GM18868 (cell line): Measurements from ENCODE around the gene ARHGEF7.
"Not testable (repeated sequence)": the region's sequence is repeated elsewhere in the genome, so short reads cannot be mapped to it uniquely, and the experiment has no call there.

Experiments
- ATAC-seq: cut with Tn5 transposase; IDR thresholded peaks from one replicate; pipeline ENCODE4 v1.9.1; 2021; ENCODE audit warnings: mild to moderate bottlenecking, moderate library complexity; ENCODE audit not compliant: unreplicated experiment

Gene ARHGEF7

DNA sequence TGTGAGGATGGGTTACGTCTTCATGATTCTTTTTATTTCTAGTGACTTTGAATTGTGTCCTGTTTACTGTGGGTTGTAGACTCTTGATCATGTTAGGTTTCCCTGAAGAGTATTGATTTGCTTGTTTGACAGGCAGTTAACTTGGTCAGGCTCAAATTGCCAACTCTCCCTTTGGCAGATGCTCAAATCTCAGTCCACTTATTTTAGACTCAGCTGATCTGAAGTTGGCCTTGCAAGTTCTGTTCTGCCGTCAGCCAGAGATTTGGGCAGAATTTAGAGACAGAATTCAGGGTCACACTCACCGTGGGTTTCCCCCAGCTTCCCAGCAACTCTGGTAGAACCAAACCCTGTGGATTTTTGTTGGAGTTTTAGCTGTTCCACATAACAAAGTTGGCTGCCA is 133.7 kb downstream of the ARHGEF7 start:
- no peak for ATAC-seq

DNA sequence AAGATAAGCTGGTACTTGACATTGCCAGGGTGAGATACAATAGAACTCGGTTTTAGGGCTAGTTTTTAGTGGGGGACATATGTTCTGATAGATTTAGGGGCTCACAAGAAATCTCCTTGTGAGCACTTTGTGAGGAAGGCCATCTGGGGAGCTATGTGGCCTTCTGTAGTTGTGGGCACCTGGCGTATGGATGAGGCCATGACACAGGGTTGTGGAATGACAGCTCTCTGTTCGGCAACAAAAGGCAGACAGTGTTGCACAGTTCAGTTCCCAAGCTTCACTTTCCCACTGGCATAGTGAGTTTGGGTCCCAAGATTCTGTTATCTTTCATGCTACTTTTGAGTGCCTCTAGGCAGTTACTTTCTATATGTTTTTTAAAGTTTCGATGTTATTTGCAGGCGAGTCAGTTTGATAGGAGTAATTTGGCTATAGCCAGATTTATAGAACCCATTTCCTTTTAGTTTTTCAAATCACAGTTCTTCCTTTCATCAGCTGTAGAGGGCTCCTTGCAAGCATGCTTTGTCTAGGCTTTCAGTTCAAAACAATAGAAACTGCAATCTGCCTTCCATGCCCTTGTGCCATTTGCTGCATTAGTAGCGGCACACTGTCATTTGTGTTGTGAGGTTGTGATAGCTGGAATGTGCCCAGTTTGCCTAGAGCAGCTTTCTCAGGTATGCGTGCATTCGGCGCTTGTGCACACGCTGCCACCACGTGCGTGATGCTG is 134.7 kb downstream of the ARHGEF7 start:
- ATAC-seq, result no peak

DNA sequence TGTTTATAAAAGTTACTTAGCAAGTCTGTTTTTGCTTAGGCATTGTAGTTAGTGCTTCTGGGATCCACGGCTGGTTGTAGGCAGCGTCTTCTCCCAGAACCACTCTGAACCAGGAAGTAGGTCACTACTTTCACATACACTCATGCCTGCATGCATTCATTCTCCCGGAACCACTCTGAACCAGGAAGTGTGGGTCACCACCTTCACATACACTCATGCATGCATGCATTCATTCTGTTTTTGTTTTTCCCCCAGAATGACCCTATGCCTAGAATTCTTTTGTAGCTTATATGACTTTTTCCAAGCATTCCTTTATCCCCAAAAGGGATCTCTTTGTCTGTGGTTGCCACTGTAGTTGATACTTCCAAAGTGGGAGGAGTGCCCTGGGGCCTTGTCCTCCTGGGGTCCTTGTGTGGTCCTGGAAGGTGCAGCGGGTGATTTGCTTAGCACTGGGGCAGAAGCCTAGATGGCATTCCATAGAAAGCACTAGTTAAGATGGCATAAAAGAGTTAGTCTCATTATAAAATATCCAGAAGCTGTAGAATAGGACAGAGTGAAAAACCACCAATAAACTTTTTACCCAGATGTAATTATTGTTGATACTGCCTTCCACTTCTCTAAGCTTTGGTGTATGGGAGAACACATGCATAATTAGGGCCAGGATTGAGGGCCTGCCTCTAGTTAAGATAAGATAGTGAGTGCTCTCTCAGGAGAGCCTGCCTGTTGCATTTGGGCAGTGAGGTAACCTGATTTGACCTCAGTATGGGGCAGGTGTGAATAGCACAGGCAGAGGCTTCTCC is 136.7 kb downstream of the ARHGEF7 start:
- ATAC-seq, result no peak

DNA sequence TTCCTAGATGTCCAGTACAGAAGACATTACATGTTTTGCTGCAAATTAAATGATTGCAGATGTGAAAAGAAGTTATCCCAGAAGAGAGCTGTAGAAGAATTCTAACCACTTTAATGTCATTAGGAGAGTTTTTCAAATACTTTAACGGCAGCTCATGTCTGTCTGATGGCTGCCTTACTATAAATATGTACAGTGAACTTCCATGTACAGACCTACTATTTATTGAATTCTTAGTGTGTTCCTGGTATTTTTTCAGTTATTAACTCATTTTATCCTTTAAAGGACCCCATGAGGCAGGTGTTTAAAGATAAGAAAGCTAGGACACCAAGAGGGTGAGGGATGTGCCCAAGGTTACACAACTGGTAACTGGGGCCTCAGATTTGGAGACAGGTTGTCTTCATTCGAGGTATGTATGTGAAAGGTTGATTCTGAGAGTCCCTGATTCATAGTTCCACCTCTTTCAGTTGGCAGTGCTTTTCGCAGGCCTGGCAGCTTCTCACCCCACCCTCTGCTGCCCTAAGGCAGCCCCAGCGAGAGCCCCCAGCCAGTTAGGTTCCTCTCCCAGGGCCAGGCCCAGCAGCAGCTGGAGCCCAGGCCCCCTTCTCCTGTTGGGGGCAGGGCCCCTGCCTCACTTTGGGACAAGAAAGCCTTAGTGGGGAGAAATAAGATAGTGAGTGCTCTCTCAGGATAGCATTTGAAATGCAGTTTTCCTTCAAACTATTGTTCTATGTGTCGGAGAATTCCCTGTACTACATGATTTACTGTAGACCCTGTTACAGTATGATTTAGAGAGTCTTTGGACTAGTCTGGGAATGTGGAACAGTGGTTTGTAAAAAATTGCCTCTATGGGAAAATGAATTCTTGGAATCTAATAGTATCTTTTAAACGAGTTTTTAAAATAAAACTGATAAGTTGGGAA is 137.6 kb downstream of the ARHGEF7 start:
- ATAC-seq, result no peak

DNA sequence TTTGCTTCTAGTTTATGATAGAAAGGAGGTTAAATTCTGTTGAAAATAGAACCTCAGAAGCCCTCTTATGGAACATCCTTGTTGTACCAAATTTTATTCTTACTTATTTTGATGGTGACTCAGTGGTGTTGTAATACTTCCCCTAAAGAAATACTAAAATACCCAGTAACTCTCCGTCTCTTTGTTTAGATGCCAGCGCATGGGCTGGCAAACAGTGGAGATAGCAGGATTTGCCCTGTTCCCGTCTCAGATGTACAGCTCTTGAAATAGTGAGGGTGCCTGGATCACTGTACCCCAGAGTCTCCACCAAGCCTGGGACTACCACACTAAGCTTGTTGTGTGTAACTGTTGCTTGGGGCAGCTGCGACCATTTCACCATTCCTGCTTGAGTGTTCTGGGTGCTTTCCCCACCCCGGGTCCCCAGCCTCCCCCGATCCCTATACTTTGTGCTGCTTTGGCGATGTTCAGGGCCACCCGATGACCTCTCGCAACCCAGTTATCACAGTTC is 138.3 kb downstream of the ARHGEF7 start:
- ATAC-seq, result no peak

DNA sequence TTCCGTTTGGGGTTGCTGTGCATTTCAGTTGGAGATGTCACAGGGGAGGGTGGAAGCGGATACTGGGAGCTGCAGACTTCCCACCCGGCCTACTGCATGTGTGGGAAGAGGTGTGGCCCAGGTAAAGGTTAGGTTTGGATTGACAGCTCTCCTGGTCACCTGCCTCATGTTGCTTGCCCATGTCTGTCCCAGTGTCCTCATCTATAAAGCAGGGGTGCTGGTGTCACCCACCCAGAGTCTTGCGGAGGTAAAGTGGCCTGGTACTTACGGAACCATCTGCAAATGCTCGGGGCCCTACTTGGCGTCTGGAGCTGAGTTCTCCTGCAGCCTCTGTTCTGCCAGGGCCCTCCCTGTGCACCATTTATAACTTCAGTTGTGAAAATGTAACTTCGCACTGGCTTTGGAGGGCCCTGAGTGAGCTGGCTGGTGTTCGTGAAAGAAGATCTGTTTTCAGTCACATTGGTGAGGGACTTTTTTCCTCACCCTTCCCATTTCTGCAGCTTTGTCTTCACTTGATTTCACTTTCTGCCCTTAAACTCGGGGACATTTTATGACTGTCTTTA is 140.2 kb downstream of the ARHGEF7 start:
- no peak for ATAC-seq

DNA sequence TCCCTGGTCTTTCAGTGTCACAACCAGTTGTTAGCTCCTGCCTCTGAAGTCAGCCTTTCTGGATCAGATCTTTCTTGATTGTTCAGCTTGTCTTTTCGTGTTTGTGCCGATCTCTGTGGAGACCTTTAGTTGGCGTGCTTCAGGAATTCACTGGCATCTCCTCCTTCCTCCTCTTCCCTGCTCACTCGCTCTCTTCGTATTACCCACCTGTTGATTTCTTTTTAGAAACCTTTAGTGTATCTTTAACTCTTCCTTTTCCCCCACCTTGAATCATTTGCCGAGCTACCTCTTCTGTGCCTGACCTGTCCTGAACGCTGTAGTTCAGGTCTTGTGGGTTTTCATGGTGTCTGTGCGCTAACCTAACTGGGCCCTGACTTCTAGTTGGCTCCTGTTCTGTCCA is 141.3 kb downstream of the ARHGEF7 start:
- no peak for ATAC-seq

DNA sequence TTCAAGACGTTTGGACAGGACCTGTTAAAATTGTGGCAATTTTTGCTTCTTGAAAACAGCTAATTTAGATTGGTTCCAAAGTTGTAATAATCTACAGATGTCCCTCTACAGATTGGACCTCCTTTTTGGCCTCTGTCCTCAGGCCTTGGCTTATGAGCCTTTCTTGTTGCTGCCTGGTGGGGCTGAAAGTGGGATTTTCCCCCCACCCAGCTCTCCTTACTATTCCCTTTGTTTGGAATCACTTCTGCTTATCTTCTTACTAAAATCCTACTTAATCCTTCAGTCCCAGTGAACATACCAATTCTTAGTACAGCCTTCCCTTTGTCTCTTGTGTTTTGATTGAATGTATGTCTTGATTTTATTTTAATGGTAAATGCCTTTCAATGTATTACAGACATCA is 141.8 kb downstream of the ARHGEF7 start:
- no peak for ATAC-seq

DNA sequence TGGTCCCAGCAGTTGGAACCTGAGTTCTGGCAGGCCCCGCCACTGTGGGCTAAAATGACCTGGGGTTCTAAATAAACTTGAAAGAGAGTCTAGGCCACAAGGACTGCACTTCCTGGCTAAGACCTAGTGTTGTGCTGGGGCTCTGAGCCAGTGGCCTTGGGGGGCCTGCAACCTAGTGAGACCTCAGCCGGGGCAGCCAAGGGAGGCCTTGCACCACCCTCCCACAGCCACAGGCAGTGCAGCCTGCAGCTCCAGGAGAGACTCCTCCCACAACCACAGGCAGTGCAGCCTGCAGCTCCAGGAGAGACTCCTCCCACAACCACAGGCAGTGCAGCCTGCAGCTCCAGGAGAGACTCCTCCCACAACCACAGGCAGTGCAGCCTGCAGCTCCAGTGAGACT is 142.8 kb downstream of the ARHGEF7 start:
- not testable (repeated sequence) for ATAC-seq

DNA sequence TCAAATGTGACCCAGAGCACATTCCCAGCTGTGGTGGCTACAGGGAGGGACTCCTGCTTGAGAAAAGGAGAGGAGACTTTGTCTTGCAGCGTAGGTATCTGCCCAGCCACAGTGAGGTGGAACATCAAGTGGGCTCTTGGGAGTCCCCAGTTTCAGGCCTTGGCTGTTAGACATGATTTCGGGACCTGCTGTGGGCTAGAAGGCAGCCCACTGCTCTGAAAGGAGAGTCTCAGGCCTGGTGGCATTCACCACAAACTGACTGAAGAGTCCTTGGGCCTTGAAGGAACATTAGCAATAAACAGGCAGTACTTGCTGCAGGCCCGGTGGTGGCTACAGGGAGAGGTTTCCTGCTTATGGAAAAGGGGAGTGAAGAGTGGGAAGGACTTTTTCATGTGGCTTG is 143.5 kb downstream of the ARHGEF7 start:
- ATAC-seq, result no peak

DNA sequence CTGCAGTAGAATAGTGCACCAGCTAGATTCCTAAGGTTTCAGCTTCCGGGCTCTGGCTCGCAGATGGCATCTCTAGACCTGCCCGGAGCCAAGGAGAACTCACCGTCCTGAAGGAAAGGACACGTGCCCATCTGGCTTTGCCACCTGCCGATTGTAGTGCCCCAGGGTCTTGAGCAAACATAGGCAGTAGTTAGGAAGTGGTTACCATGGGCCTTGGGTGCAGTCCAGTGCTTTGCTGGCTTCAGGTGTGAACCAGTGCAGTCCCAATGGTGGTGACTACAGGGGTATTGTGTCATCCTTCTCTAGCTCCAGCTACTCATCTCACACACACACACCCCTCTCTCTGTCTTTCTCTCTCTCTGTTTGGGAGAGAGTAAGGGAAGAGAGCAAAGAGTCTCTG is 143.9 kb downstream of the ARHGEF7 start:
- ATAC-seq, result no peak

DNA sequence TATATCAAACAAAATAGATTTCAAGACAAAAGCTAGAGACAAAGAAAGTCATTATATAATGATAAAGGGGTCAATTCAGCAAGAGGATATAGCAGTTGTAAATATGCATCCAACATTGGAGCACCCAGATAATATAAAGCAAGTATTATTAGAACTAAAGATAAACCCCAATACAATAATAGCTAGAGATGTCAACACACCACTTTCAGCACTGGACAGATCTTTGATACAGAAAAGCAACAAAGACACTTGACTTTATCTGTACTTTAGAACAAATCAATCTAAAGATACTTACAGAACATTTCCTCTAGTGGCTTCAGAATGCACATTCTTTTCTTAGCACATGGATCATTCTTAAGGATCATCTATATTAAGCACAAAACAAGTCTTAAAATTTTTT is 146.2 kb downstream of the ARHGEF7 start:
- no peak for ATAC-seq

DNA sequence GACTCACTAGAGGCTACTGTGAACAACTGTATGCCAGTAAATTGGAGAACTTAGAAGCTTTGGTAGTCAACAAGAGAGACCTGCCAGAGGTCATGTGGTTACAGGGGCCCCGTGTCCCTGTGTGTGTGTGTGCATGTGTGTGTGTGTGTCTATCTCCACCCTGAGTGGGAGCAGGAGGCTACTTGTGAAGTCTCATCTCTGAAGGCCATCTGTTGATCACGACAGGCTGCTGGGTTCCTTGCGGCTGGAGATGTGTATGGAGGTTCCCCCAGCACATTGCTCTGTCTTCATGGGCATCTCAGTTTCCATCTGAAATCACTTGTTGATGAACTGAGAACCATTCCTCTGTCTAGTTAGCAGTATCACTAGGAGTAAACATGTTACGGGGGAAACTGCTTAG is 147.2 kb downstream of the ARHGEF7 start:
- ATAC-seq, result no peak

DNA sequence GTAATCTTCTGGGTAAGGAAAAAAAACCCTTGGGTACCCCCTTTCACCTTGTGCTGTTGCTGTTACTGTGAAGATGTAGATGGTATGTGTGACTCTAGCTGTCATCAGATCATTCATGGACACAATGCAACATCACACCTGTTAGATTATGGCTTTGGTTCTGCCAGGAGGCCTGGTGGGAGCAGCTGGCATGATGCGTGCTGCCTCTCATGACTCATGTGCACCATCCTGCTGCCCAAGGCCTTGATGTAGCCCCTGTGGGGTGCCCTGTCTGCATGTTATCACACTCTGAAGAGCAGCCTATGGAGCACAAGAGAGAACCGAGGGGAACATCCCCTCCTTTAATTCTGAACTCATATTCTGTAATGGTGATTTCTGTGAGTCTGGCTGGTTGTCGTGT is 147.6 kb downstream of the ARHGEF7 start:
- ATAC-seq, result no peak

DNA sequence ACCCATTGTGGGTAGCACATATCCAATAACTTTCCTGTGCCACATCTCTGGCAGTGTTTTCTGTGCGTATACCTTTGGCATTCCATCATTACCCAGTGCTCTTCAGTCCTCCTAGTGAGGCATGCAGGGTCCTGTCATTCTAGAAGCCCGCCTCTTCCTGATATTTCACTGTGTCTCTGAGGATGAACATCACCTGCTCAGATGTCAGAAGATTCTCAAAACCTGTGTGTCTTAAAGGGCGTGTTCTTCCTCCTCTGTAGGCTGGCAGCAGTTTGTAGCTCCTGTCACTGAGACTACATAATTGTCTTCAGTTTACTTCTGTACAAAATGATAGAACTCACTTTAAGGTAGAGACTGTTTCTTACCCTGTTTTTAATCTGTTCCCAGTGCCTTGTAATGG is 148.5 kb downstream of the ARHGEF7 start:
- ATAC-seq, result no peak

DNA sequence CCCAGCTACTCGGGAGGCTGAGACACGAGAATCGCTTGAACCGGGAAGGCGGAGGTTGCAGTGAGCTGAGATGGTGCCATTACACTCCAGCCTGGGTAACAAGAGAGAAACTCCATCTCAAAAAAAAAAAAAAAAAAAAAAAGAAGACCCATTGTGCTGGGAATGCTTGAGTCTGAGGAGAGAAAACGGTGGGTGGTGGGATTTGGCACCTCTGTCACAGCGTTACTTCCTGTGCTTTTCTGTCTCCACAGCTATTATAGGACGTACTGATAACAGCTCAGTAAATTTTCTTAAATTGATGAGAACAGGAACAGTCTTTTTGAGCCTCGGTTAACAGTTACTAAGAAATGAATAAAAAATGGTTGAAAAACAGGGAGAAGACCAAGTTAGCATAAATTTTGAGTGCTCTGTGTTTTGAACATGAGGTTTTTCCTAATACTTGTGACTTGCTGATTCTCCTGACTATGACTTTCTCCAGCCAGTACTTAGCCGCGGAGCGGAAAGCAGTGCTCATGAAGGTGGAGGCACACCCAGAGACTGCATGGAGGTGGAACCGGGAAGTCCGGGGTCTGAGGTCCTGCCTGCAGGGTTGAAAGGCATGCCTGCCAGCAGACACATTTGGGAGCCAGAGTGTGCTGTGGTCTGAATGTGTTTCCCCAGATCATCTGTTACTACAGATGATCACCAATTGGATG is 150.0 kb downstream of the ARHGEF7 start:
- no peak for ATAC-seq

DNA sequence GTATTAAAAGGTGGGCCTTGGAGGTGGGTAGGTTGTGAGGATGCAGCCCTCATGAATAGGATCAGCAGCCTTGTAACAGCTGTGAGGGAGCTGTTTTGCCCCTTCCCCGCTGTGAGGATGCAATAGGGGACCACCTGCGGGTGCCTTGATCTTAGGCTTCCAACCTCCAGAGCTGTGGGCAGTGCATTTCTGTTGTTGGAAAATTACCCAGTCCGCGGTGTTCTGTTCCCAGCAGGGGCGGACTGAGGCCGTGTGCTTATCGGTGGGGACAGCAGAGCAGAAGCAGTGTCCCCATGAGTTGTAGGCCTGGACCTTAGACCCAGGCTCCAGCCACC is 150.6 kb downstream of the ARHGEF7 start:
- no peak for ATAC-seq

DNA sequence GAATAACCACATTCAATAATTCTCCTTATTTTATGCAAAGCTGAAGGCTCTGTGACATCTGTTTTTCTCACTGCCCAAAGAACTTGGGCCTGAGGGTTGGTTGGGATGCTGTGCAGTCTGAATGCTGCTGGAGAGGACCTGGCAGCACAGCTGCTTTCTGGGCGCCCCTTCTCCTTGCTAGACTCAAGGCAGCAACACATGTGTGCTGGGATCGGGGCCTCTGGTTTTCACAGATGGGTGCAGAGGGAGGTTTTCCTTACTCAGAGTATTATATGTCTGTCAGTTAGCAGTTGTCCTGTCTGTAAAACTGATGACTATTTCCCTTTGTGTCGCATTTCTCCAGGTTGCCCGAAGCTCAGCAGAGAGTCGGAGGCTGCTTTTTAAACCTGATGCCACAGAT is 152.1 kb downstream of the ARHGEF7 start:
- no peak for ATAC-seq

DNA sequence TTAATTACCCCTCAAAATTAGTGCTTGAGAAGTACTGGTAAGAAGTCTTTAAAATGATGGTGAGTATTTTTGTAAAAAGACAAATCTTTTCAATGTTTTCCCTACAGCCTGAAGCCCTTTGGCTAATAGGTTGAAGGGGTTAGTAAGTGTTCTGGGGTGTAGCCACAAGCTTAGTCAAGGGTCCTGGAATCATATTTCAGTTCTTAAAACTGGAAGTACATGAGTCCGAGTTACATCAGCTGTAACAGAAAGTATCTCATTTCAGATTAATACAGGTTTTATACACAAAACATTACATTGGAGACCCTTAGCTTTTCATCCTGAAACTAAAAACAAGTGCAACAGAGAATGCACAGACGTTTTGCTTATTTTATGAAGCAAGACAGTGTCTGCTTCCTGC is 152.7 kb downstream of the ARHGEF7 start:
- ATAC-seq, result no peak

DNA sequence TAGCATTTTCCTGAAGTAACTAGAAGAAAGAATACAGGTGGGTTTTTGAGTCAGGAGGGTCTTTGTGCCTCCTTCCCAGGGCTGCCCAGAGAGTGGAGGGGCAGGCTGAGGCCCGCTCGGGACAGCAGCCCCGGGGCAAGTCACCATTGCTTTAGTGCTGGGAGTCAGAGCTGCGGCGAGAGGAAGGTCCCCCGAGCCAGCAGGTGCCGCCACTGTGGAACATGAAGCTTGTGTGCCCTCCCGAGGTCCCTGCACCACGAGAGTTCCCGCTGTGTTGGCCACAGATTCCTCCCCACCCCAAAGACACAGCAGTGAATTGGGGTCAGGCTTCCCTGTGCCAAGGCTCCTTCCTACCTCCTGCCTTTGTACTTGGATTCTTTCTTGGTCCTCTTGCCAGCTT is 154.4 kb downstream of the ARHGEF7 start:
- no peak for ATAC-seq

DNA sequence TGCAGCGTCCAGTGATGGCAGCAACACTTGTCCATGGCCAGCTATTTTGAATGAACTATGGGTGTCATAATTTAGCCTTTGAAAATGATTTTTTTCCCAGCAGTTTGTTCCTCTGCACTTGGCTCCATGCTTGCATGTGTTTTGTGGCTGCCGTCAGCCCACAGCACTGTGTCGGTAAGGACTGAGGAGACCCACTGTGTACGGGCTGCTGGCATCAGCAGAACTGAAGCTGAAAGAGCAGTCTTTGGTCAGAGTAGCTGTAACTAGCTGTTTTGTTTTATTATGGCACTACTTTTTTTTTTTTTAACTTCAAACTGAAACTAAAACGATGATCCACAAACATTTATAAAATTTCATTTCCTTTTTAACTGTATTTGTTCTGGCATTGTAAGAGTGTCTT is 155.0 kb downstream of the ARHGEF7 start:
- no peak for ATAC-seq
